Epithelial cell of proximal tubule (primary cell): Measurements from ENCODE around the gene PLPPR1. TPM values are rescaled to one million over a fixed set of nuclear protein-coding genes. Genes with fewer than 3 reads are reported as not detected.

ENCODE experiments used
- DNase-seq: peaks from one replicate; pipeline ENCODE4 v3.0.0-alpha.2; 2011; ENCODE audit warnings: low read depth
- H3K4me3 ChIP-seq: 2 replicates; pipeline ENCODE4 v1.5.1; 2011; ENCODE audit warnings: low read depth, mild to moderate bottlenecking, low read length
- CTCF ChIP-seq: conservative IDR thresholded peaks from 2 replicates; pipeline ENCODE4 v1.5.1; 2012; ENCODE audit warnings: low read depth, mild to moderate bottlenecking, low read length
- total RNA-seq: library from RNA; depleted of rRNA; stranded (reverse); fragments of >200 nt; gene quantifications from 2 replicates; pipeline ENCODE4 v1.2.3, GENCODE V29; 2015

The PLPPR1 gene
- total RNA-seq, 1 donor from 2014 or later, result not detected

GRCh38 chr9:101158361-101158760, 129.8 kb downstream of the PLPPR1 start:
- no peak for DNase-seq
- H3K4me3 ChIP-seq, result no peak overlapping the region
- no peak for TF ChIP-seq CTCF

- TF ChIP-seq CTCF, result no peak
- no peak for DNase-seq
- no peak overlapping the region for H3K4me3 ChIP-seq
Observed at GRCh38 chr9:101162231-101162630, 133.7 kb downstream of the PLPPR1 start.

GRCh38 chr9:101165131-101165530, 136.6 kb downstream of the PLPPR1 start:
- H3K4me3 ChIP-seq, result no peak overlapping the region
- no peak for TF ChIP-seq CTCF
- no peak for DNase-seq

- H3K4me3 ChIP-seq, result no peak overlapping the region
- TF ChIP-seq CTCF, result no peak
- no peak for DNase-seq
Observed at GRCh38 chr9:101167490-101168134, 139.1 kb downstream of the PLPPR1 start.

GRCh38 chr9:101172616-101173015, 144.1 kb downstream of the PLPPR1 start:
- no peak for TF ChIP-seq CTCF
- DNase-seq, result peak; percentile 56

GRCh38 chr9:101173907-101174306, 145.4 kb downstream of the PLPPR1 start:
- TF ChIP-seq CTCF, result no peak
- no peak overlapping the region for H3K4me3 ChIP-seq
- no peak for DNase-seq

More at GRCh38 chr9:101172616-101173015, 144.1 kb downstream of the PLPPR1 start:
- H3K4me3 ChIP-seq, result no peak overlapping the region

- no peak overlapping the region for H3K4me3 ChIP-seq
- no peak for DNase-seq
- TF ChIP-seq CTCF, result no peak
Observed at GRCh38 chr9:101176384-101176783, 147.9 kb downstream of the PLPPR1 start.
